K562 (cell line): ENCODE results near the gene F2.

ENCODE experiments used
- FOXK2 ChIP-seq, 2 experiments: fragments of 450-650 bp; IDR thresholded peaks in 1 of 2; conservative IDR thresholded peaks in 1 of 2; 2 replicates each; pipeline ENCODE4 v1.6.1; 2016; ENCODE audit warnings: low read depth in 2 of 2, mild to moderate bottlenecking in 1 of 2
- GATA2 ChIP-seq: sonication (generic); formaldehyde crosslinking; IDR thresholded peaks from 2 replicates; pipeline ENCODE4 v1.4.0; 2020; ENCODE audit warnings: mild to moderate bottlenecking, missing genetic modification reagents
- GATAD2B ChIP-seq: fragments of 450-650 bp; IDR thresholded peaks from 2 replicates; pipeline ENCODE4 v1.6.1; 2017; ENCODE audit warnings: mild to moderate bottlenecking, borderline replicate concordance
- ILK ChIP-seq: fragments of 450-650 bp; IDR thresholded peaks from 2 replicates; pipeline ENCODE4 v1.6.1; 2016; ENCODE audit warnings: missing genetic modification characterization, low read depth, mild to moderate bottlenecking, missing compliant biosample characterization, moderate library complexity, borderline replicate concordance
- TAF1 ChIP-seq: IDR thresholded peaks from 2 replicates; pipeline ENCODE4 v1.6.1; 2011; ENCODE audit warnings: mild to moderate bottlenecking, low read length, moderate library complexity; ENCODE audit not compliant: insufficient read depth, control insufficient read depth, severe bottlenecking; ENCODE audit errors: extremely low read depth
- ZHX1 ChIP-seq: fragments of 150-350 bp; conservative IDR thresholded peaks from 2 replicates; pipeline ENCODE4 v1.6.1; 2014; ENCODE audit warnings: low read length
- ZKSCAN1 ChIP-seq: fragments of 150-350 bp; IDR thresholded peaks from 2 replicates; pipeline ENCODE4 v1.6.1; 2016; ENCODE audit warnings: low read depth, low read length

DNA sequence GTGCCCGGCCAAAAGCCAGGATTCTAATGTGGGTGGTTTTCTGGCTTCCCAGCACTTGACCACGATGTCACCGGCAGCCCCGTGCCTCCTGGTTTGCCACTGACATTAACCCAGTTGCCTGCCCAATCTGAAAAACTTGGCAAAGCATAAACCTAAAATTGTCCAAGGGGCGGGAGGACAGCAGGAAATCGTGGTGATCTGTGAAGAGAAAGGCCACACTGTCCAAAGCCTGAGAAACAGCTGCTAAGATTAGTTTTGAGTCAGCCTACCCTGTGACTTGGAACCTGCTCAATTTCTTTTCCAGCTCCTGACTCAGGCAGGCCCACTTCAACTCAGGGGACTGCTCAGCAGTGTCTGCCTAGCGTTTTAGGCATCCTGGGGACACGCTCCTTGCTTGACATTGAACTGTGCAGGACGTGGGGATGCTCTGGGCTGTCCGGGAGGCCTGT is 8.2 kb upstream of the F2 start:
- TF ChIP-seq ZHX1 (no peak), GATAD2B (no peak), TAF1 (no peak), FOXK2 (conservative IDR thresholded peaks at IDR 0.05 in 1 of 2, IDR thresholded peaks at IDR 0.05 in 1 of 2; ENCODE audit: low read depth in 2 of 2) (no peak), ZKSCAN1 (no peak), GATA2 (no peak), ILK (tag) (no peak)
